ENCODE data around the gene NDUFA7.
"Not testable (repeated sequence)": the region's sequence is repeated elsewhere in the genome, so short reads cannot be mapped to it uniquely, and the experiment has no call there.

NDUFA7 gene

GRCh38 chr19:8318835-8319234, 2.3 kb downstream of the NDUFA7 start:
- DNase-seq, result not testable (repeated sequence)

- no peak for DNase-seq
Observed at GRCh38 chr19:8316351-8317125, 4.6 kb downstream of the NDUFA7 start.

- not testable (repeated sequence) for DNase-seq
Observed at GRCh38 chr19:8314981-8315640, 6.1 kb downstream of the NDUFA7 start.

GRCh38 chr19:8311461-8312260, 9.5 kb downstream of the NDUFA7 start:
- DNase-seq, result no peak

GRCh38 chr19:8310342-8311055, 10.7 kb downstream of the NDUFA7 start:
- DNase-seq, result no peak

GRCh38 chr19:8308891-8309291, 12.3 kb downstream of the NDUFA7 start:
- no peak for DNase-seq

GRCh38 chr19:8307965-8308866, 13.0 kb downstream of the NDUFA7 start, which contains the start of gene CD320:
Gene CD320 (minus strand): TSS chr19:8308358. CDS start chr19:8308290, 68 bp downstream.
- peak; percentile 94 for DNase-seq

GRCh38 chr19:8307400-8307964, 13.7 kb downstream of the NDUFA7 start:
- no peak for DNase-seq

- no peak for DNase-seq
Observed at GRCh38 chr19:8306235-8307054, 14.7 kb downstream of the NDUFA7 start.

- DNase-seq, result no peak
Observed at GRCh38 chr19:8305798-8306197, 15.4 kb downstream of the NDUFA7 start.

GRCh38 chr19:8304841-8305621, 16.1 kb downstream of the NDUFA7 start:
- DNase-seq, result no peak

- no peak for DNase-seq
Observed at GRCh38 chr19:8302734-8303133, 18.4 kb downstream of the NDUFA7 start.

GRCh38 chr19:8302357-8302691, 18.9 kb downstream of the NDUFA7 start:
- DNase-seq, result no peak

GRCh38 chr19:8291337-8291736, 29.8 kb downstream of the NDUFA7 start:
- DNase-seq, result not testable (repeated sequence)

- not testable (repeated sequence) for DNase-seq
Observed at GRCh38 chr19:8276508-8276907, 44.7 kb downstream of the NDUFA7 start.

GRCh38 chr19:8269724-8270123, 51.5 kb downstream of the NDUFA7 start:
- DNase-seq, result no peak

- no peak for DNase-seq
Observed at GRCh38 chr19:8265872-8266271, 55.3 kb downstream of the NDUFA7 start.

- not testable (repeated sequence) for DNase-seq
Observed at GRCh38 chr19:8264248-8264647, 56.9 kb downstream of the NDUFA7 start.

GRCh38 chr19:8262431-8262830, 58.7 kb downstream of the NDUFA7 start:
- DNase-seq, result no peak

GRCh38 chr19:8261881-8262280, 59.3 kb downstream of the NDUFA7 start:
- no peak for DNase-seq

All from NCI-H1092 treated with DMSO at 0.1 percent for 48 hours (cell line).